HEK293 (cell line): ENCODE measurements around the gene IL16.

Experiments
- CTCF ChIP-seq: fragments of 450-650 bp; formaldehyde crosslinking; IDR thresholded peaks from 2 replicates; pipeline ENCODE4 v1.5.1; 2016; ENCODE audit warnings: missing biosample characterization, missing genetic modification characterization
- ZNF423 ChIP-seq: fragments of 450-650 bp; formaldehyde crosslinking; IDR thresholded peaks from 2 replicates; pipeline ENCODE4 v1.5.1; 2016; ENCODE audit warnings: missing biosample characterization, missing genetic modification characterization
- ZNF600 ChIP-seq: fragments of 450-650 bp; formaldehyde crosslinking; IDR thresholded peaks from 2 replicates; pipeline ENCODE4 v1.5.1; 2016; ENCODE audit warnings: missing biosample characterization, missing genetic modification characterization

DNA sequence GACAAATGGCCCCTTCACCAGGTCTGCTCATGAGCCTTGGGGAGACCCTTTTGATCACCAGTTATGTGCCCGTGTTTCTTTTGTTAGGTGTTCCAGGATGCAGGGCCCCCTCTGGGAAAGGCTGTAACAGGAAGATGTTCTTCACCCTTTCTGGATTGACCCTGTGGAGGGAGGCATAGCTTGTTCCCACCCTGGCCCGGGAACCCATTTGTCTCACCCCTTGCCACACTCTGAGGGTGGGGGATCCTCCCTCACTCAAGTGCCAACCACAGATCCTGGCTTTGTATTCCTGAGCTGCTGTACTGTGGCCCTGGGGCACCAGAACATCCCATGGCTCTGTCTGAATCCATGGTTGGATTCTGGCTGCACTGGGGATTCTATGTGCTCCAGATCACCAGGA lies 18.9 kb downstream of the IL16 start:
- TF ChIP-seq CTCF (tag by site-specific recombination) (no peak), ZNF600 (tag by site-specific recombination) (no peak), ZNF423 (no peak)
